ENCODE measurements around the gene HCST.
"Not testable (repeated sequence)": the region's sequence is repeated elsewhere in the genome, so short reads cannot be mapped to it uniquely, and the experiment has no call there.

HCST gene

DNA sequence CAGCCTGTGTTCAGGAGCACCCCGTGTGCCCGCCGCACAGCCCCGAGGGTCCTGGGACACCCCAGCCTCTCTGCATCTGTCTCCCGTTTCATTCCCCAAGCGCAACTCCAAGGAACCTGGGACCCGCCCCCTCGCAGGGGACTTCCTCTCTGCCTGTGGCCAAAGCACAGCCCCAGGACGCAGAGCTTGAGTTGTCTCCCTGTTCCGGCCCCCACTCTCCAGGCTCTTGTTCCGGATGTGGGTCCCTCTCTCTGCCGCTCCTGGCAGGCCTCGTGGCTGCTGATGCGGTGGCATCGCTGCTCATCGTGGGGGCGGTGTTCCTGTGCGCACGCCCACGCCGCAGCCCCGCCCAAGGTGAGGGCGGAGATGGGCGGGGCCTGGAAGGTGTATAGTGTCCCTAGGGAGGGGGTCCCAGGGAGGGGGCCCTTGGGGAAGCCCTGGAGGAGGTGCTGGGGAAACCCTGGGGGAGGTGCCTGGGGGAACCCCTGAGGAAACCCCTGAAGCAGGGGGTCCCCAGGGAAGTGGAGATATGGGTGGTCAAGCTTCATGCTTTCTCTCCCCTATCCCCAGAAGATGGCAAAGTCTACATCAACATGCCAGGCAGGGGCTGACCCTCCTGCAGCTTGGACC is 1.3 kb downstream of the HCST start:
- Mint-ChIP-seq H3K9me3 (no peaks in the 10 kb centered on the region), H3K36me3 (ENCODE audit: insufficient read depth) (peaks cover 41% of the 10 kb centered on the region), H3K4me3 (peak overlapping the region; percentile 96 to 100), H3K4me1 (ENCODE audit: low read depth in 2 of 2) (peaks cover 49 to 54% of the 10 kb centered on the region in 2 donors), H3K27me3 (no peaks in the 10 kb centered on the region), H3K27ac (peak overlapping the region; percentile 97 to 100)
- peak; percentile 84 to 85 (median 84) for DNase-seq
- peak; percentile 67 for ATAC-seq (replicated peaks)

GRCh38 chr19:35904311-35905068 is 2.2 kb downstream of the HCST start:
- H3K9me3 Mint-ChIP-seq: no peaks in the 10 kb centered on the region
- DNase-seq (no peak), ATAC-seq (replicated peaks) (no peak)
- H3K27me3 Mint-ChIP-seq: no peaks in the 10 kb centered on the region
- peak overlapping the region; percentile 97 to 100 for H3K27ac Mint-ChIP-seq
- peaks cover 34% of the 10 kb centered on the region for H3K36me3 Mint-ChIP-seq (ENCODE audit: insufficient read depth)
- peak overlapping the region; percentile 96 to 100 for H3K4me3 Mint-ChIP-seq
- peaks cover 53 to 55% of the 10 kb centered on the region in 2 donors for H3K4me1 Mint-ChIP-seq (ENCODE audit: low read depth in 2 of 2)

GRCh38 chr19:35905178-35905727 is 2.9 kb downstream of the HCST start:
- Mint-ChIP-seq H3K9me3 (no peaks in the 10 kb centered on the region), H3K36me3 (ENCODE audit: insufficient read depth) (peaks cover 28% of the 10 kb centered on the region), H3K27me3 (no peaks in the 10 kb centered on the region), H3K4me1 (ENCODE audit: low read depth in 2 of 2) (peaks cover 54 to 55% of the 10 kb centered on the region in 2 donors), H3K4me3 (peak overlapping the region; percentile 96 to 100), H3K27ac (peak overlapping the region; percentile 97 to 100)
- ATAC-seq (replicated peaks) (no peak), DNase-seq (no peak)

GRCh38 chr19:35907377-35907745 is 5.0 kb downstream of the HCST start:
- Mint-ChIP-seq H3K4me3 (peak overlapping the region; percentile 64 to 80), H3K4me1 (ENCODE audit: low read depth in 2 of 2) (peaks cover 41 to 46% of the 10 kb centered on the region in 2 donors), H3K27ac (peak overlapping the region; percentile 26 to 82), H3K27me3 (no peaks in the 10 kb centered on the region), H3K36me3 (ENCODE audit: insufficient read depth) (peaks cover 17% of the 10 kb centered on the region), H3K9me3 (no peaks in the 10 kb centered on the region)
- ATAC-seq (replicated peaks): no peak
- DNase-seq: no peak

DNA sequence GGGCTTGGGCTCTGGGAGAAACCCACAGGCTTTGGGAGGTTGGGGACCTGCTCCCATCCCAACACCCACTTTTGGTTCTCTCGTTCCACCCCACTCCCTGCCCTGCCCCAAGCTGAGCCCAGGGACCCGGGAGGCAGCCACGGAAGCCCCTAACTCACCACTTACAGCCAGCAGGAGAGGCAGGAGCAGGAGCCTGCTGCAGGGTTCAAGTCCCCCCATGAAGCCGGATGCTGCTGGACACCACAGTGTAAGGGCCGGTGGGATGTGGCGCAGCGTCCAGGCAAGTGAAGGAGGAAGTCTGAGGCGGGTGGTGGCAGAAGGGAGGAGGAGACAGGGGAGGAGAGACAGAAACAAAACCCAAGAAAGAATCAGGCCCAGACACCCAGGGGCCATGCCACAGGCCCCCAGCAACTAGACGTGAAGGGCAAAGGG is 5.7 kb downstream of the HCST start, which contains the start of gene TYROBP:
Gene TYROBP (minus strand): TSS at position 286 of the 432 bp plus-strand sequence. CDS start 67 bp downstream, at position 219.
- ATAC-seq (replicated peaks): no peak
- no peak for DNase-seq
- Mint-ChIP-seq H3K4me3 (peak within 1 kb of the TSS; percentile 64 to 80), H3K27ac (peak within 1 kb of the TSS; percentile 82 to 85), H3K9me3 (no peaks in the 10 kb centered on the region), H3K36me3 (ENCODE audit: insufficient read depth) (peaks cover 14% of the 10 kb centered on the region), H3K27me3 (no peaks in the 10 kb centered on the region), H3K4me1 (ENCODE audit: low read depth in 2 of 2) (peaks cover 36 to 42% of the 10 kb centered on the region in 2 donors)

DNA sequence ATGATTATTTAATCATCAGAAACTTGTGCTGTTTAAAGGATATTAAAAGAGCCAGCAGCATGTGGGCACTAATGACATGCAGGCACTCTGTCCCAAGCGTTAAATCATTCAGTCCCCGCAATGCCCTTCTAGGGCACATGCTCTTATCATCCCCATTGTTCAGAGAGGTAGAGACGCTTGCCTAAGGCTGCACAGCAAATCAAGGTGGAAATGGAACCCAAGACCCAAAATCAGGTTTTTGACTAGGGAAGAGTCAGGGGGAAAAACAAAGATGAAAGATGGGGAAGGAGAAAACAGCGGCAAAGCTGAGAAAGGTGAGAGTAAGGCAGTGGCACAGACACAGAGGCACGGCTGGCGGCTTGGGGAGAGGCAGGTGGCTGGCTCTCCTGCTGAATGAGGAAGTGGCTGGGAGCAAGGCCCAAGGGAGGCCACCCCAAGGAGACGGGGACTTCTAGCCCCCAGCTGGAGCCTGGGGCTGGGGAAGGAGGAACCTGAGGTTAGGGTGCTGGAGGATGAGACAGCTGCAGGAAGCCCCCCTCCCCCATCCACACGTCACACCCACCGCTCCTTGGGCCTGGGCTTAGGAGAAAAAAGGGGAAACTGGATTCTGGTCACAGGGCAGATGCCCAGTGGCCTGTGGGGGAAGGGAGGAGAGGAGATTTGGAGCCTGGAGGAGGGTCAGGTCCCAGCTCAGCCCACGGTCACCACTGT is 6.8 kb downstream of the HCST start:
- peak overlapping the region; percentile 33 to 85 for H3K27ac Mint-ChIP-seq
- no peaks in the 10 kb centered on the region for H3K9me3 Mint-ChIP-seq
- H3K36me3 Mint-ChIP-seq (ENCODE audit: insufficient read depth): peaks cover 3% of the 10 kb centered on the region
- no peaks in the 10 kb centered on the region for H3K27me3 Mint-ChIP-seq
- H3K4me3 Mint-ChIP-seq: peak overlapping the region in 1 of 2 donors; percentile 64
- ATAC-seq (replicated peaks) (peak; percentile 57), DNase-seq (no peak)
- H3K4me1 Mint-ChIP-seq (ENCODE audit: low read depth in 2 of 2): peaks cover 26 to 33% of the 10 kb centered on the region in 2 donors

DNA sequence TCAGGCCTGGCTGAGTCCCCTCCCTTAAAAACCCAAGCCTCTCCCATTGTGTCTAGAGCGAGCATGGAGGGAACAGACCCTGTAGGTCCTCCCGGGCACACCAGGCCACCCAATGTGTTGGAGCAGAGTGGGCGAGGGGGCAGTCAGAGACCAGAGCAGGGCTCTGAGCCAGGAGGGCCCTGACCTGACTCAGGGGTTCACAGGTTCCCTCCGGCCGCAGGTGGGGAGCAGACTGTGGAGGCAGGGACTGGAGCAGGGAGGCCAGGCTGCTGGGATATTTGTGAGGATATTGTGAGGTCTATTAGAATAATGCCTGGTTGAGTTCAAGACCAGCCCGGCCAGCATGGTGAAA is 7.3 kb downstream of the HCST start:
- H3K27me3 Mint-ChIP-seq: no peaks in the 10 kb centered on the region
- no peak for ATAC-seq (replicated peaks)
- no peaks in the 10 kb centered on the region for H3K9me3 Mint-ChIP-seq
- H3K27ac Mint-ChIP-seq: peak overlapping the region; percentile 33 to 85
- no peak for DNase-seq
- peaks cover 21 to 29% of the 10 kb centered on the region in 2 donors for H3K4me1 Mint-ChIP-seq (ENCODE audit: low read depth in 2 of 2)
- peak overlapping the region in 1 of 2 donors; percentile 64 for H3K4me3 Mint-ChIP-seq
- peaks cover 3% of the 10 kb centered on the region for H3K36me3 Mint-ChIP-seq (ENCODE audit: insufficient read depth)

- H3K36me3 Mint-ChIP-seq (ENCODE audit: insufficient read depth); DNase-seq; H3K9me3 Mint-ChIP-seq; ATAC-seq (replicated peaks); H3K27me3 Mint-ChIP-seq; H3K4me3 Mint-ChIP-seq; H3K27ac Mint-ChIP-seq: not testable (repeated sequence)
- peaks cover 14 to 23% of the 10 kb centered on the region in 2 donors for H3K4me1 Mint-ChIP-seq (ENCODE audit: low read depth in 2 of 2)
These were observed 8.0 kb downstream of the HCST start for GRCh38 chr19:35910355-35910754.

DNA sequence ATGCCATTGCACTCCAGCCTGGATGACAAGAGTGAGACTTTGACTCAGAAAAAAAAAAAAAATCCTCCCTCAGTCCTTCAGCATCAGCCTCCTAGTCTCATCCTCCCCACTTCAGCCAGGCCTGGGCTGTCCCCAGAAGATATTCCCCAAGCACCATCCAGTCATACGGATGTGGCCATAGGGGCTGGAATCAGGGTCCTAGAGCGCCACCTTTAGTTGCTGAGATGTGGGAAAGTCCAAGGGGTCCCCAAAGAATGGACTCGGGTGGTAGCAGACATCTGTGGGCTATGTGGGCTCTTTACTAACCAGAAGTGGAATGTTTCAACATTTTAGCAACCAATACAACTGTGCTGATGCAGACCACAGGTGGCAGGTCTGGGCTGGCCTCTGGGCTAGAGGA is 8.8 kb downstream of the HCST start:
- Mint-ChIP-seq H3K4me3 (no peak overlapping the region), H3K9me3 (no peaks in the 10 kb centered on the region), H3K4me1 (ENCODE audit: low read depth in 2 of 2) (peaks cover 14 to 23% of the 10 kb centered on the region in 2 donors), H3K27ac (no peak overlapping the region), H3K36me3 (ENCODE audit: insufficient read depth) (peaks cover 3% of the 10 kb centered on the region), H3K27me3 (no peaks in the 10 kb centered on the region)
- no peak for DNase-seq
- no peak for ATAC-seq (replicated peaks)

DNA sequence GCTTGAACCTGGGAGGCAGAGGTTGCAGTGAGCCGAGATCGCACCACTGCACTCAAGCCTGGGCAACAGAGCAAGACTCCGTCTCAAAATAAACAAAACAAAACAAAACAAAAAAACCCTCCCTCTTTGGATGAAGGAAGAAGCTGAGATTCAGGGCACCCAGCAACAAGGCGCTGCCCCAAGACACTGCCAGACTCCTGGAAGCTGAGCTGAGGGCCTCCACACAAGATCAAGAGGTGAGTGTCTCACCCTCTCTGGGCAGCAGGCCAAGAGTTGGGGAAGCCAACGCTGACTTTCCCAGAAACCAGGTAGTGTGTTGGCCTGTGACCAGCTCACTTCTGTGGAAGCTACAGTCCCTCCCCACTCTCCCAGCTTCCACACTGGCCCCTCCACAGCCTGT is 9.5 kb downstream of the HCST start:
- H3K4me1 Mint-ChIP-seq (ENCODE audit: low read depth in 2 of 2): peaks cover 14 to 21% of the 10 kb centered on the region in 2 donors
- H3K9me3 Mint-ChIP-seq: no peaks in the 10 kb centered on the region

GRCh38 chr19:35913589-35913988 is 11.3 kb downstream of the HCST start:
- no peaks in the 10 kb centered on the region for H3K27me3 Mint-ChIP-seq
- H3K9me3 Mint-ChIP-seq: no peaks in the 10 kb centered on the region
- DNase-seq (no peak), ATAC-seq (replicated peaks) (no peak)
- H3K4me3 Mint-ChIP-seq: no peak overlapping the region
- peaks cover 6 to 11% of the 10 kb centered on the region in 2 donors for H3K4me1 Mint-ChIP-seq (ENCODE audit: low read depth in 2 of 2)
- H3K36me3 Mint-ChIP-seq (ENCODE audit: insufficient read depth): no peaks in the 10 kb centered on the region
- H3K27ac Mint-ChIP-seq: peak overlapping the region in 1 of 2 donors; percentile 74

More for the DNA sequence above, 9.5 kb downstream of the HCST start:
- H3K27ac Mint-ChIP-seq: no peak overlapping the region
- peaks cover 3% of the 10 kb centered on the region for H3K36me3 Mint-ChIP-seq (ENCODE audit: insufficient read depth)
- no peak for ATAC-seq (replicated peaks)
- no peak overlapping the region for H3K4me3 Mint-ChIP-seq
- no peak for DNase-seq
- no peaks in the 10 kb centered on the region for H3K27me3 Mint-ChIP-seq

DNA sequence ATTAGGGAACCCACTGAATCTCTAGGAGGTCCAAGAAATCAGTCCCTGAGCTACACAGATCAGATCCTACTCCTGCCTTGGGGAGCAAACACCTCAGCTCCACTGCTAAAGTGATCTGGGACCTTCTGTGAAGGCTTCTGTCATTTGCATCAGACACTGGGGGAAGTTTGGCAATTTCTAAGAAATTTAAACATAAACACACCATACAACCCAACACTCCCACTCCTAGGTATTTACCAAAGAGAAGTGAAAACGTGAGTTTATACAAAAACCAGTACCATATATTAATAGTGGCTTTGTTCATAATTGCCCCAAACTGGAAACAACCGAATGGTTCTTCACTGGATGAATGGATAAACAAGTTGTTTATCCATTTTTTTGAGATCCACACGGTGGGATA is 13.1 kb downstream of the HCST start:
- Mint-ChIP-seq H3K36me3 (ENCODE audit: insufficient read depth) (no peaks in the 10 kb centered on the region), H3K27me3 (no peaks in the 10 kb centered on the region), H3K27ac (no peak overlapping the region), H3K4me3 (no peak overlapping the region), H3K4me1 (ENCODE audit: low read depth in 2 of 2) (peaks cover 0 to 2% of the 10 kb centered on the region in 2 donors), H3K9me3 (no peaks in the 10 kb centered on the region)
- ATAC-seq (replicated peaks): no peak
- no peak for DNase-seq

GRCh38 chr19:35919306-35919705 is 17.0 kb downstream of the HCST start:
- H3K4me1 Mint-ChIP-seq (ENCODE audit: low read depth in 2 of 2): no peaks in the 10 kb centered on the region
- DNase-seq: no peak
- H3K27ac Mint-ChIP-seq: no peak overlapping the region
- H3K4me3 Mint-ChIP-seq: no peak overlapping the region
- H3K9me3 Mint-ChIP-seq: no peaks in the 10 kb centered on the region
- H3K36me3 Mint-ChIP-seq (ENCODE audit: insufficient read depth): no peaks in the 10 kb centered on the region
- no peaks in the 10 kb centered on the region for H3K27me3 Mint-ChIP-seq
- no peak for ATAC-seq (replicated peaks)

All from effector memory CD8-positive, alpha-beta T cell (primary cell).